Activated CD4-positive, alpha-beta T cell treated with anti-CD3 and anti-CD28 coated beads, Interleukin-2, amount 50 U/mL, for 1 hour (primary cell): ENCODE results near the gene PDGFRA.

Experiments used
- DNase-seq: peaks from one replicate; pipeline ENCODE4 v3.0.0-alpha.2; 2020

The PDGFRA gene

DNA sequence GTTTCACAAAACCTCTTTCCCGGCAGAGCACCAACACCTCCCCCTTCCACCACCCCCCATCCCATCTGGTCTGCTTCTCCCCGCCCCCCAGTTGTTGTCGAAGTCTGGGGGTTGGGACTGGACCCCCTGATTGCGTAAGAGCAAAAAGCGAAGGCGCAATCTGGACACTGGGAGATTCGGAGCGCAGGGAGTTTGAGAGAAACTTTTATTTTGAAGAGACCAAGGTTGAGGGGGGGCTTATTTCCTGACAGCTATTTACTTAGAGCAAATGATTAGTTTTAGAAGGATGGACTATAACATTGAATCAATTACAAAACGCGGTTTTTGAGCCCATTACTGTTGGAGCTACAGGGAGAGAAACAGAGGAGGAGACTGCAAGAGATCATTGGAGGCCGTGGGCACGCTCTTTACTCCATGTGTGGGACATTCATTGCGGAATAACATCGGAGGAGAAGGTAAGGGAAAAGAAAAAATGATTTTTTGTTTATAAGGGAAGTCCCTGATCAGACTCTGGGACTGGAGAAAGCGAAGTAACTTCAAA lies at the start of gene PDGFRA:
PDGFRA (plus strand) TSS at position 333 of the 541 bp plus-strand sequence. CDS start 29,476 bp downstream, outside the sequence.
- DNase-seq, result no peak

DNA sequence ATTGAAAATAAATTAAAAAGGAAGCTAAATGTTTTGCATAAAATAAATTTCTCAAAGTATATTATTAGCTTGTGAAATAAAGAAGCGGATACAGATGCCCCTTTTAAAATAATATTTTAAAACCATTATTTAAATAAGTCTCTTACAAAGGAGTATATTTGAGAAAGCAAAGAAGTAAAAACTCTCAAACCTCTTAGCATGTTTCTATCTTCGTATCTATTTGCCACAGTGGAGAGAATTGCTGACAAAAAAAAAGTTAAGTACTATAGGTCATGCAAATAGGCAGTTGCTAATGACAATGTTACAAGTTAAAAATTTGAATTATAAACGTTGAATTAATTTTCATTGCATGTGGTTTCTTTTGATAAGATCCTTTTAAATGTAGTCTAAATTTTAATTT lies 44.5 kb upstream of the PDGFRA start:
- no peak for DNase-seq

DNA sequence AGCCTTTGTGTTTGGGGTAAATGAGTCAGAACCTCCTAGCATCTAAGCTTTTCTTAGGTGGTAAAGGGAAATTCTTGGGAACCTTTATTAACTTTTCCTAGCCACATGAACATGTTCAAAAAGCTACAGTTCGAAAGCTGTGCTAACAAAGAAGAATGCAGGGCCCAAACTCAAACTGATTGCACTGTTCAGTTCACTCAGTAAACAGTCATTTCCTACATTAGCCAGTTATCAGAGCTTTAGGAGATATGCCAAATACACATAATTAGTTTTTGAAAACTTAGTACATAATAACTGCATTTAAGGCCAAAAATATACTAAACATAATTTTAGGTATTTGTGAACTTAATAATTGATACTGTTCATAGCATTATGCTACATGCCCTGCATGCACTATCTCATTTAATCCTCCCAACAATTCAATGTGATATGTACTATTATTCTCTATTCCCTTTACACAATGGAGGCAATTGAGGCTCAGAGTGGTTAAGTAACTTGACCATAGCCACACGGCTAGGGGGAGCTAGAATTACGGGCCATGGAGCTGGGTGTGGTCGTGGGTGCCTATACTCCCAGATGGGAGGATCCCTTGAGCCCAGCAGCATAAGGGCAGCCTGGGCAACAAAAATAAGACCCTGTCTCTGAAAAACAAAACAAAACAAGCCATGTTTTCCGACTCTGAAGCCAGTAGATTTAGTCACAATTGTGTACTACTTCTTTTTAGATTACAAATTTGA lies 43.9 kb upstream of the PDGFRA start:
- no peak for DNase-seq

DNA sequence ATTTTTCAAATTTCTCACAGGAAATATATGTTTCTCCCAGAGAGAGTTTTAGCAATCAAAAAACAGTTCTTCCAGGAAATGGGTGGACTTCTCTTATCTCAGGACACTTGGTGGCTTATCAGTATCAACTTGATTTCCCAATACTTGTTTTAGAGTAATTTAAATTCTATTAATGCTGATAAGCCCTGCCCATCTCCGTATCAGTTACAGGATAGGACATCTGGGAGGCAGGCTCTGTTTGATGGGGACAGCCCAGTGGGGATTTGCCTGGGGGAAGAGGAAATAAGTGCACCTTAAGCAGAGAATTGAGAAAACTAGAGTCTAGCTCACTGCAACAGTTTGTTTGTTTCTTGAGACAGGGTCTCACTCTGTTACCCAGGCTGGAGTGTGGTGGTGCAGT lies 43.2 kb upstream of the PDGFRA start:
- no peak for DNase-seq

DNA sequence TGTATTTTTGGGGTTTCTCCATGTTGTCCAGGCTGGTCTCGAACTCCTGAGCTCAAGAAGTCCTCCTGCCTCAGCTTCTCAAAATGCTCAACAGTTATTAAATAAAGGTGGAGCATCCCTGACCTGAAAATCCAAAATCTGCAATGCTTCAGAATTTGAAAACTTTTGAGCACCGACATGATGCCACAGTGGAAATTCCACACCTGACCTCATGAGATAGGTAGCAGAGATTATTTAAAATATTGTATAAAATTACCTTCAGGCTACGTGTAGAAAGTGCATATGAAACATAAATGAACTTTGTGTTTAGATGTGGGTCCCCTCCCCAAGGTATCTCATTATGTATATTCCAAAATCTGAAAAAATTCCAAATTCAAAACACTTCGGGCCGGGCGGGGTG lies 42.7 kb upstream of the PDGFRA start:
- DNase-seq, result no peak

DNA sequence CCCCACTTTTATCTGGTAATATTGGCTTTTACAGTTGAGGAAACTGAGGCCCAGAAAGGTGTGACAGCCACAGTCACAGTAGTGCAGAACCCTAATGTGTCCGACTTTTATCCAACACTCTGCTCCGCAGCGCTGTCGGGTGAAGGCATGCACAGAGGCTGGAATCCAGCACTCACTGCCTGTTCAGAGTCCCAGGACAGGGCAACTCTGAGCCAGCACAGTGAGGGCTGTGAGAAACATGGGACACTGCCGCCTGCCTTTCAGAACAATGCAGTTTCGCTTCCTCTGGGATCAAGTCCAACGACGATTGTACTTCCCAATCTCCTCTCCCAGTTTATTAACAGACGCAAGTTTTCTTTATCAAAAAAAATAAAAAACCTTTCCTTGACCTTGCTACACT lies 41.9 kb upstream of the PDGFRA start:
- DNase-seq, result no peak

DNA sequence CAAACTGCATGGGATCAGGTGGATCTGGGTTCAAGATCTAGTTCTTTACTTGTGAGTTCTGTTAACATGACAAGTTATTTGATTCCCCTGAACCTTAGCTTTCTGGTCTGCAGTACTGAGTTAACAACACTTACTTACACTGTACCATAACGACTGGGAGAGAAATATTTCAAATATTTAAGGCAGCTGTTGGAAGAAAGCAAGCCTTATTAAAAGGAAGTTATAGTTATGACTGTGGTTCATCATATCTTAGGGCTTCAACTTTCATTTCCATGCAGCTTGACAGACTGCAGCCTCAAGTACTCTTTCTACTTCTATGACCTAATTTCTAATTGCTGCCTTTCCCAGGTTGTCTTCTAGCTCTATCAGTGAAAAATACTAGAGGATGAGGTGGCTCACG lies 40.0 kb upstream of the PDGFRA start:
- DNase-seq, result no peak

DNA sequence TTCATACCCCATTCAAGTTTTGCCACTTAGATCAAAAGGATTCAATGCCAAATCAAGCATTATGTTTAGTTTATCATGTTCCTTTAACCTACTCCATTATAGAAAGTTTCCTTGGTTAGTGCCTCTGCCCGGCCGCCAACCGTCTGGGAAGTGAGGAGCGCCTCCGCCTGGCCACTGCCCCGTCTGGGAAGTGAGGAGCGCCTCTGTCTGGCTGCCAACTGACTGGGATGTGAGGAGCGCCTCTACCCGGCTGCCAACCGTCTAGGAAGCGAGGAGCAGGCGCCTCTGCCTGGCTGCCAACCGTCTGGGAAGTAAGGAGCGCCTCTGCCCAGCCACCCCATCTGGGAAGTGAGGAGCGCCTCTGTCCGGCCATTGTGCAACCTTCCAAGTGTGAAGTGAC lies 36.3 kb upstream of the PDGFRA start:
- DNase-seq, result no peak

DNA sequence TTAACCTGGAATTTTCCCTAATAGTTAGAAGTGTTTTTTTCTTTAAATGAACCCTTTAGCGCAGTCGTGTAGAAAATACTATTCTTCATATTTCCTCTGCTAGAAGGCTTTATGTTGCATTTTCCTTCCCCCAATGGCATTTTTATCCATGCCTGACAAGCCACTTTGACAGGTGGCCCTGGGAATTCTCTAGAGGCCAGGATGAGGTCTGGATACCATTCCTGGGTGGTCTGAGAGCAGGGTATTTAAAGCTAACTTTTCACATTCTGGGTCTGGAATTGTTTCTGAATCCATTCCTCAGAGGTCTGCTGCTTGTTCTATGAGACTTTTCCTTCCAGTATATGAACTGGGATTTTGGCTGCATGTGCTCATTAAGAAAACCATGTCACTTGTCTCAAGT lies 31.2 kb upstream of the PDGFRA start:
- DNase-seq, result no peak

DNA sequence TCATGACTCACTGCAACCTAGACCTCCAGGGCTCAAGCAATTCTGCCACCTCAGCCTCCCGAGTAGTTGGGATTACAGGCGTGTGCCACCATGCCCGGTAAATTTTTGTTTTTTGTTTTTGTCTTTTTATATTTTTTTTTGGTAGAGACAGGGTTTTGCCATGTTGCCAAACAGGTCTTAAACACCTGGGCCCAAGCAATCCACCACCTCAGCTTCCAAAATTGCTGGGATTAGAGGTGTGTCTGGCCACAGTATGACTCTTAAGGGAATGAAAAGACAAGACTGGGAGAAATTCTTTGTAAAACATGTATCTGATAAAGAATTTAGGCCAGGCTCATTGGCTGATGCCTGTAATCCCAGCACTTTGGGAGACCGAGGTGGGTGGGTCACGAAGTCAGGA lies 29.2 kb upstream of the PDGFRA start:
- DNase-seq, result no peak

DNA sequence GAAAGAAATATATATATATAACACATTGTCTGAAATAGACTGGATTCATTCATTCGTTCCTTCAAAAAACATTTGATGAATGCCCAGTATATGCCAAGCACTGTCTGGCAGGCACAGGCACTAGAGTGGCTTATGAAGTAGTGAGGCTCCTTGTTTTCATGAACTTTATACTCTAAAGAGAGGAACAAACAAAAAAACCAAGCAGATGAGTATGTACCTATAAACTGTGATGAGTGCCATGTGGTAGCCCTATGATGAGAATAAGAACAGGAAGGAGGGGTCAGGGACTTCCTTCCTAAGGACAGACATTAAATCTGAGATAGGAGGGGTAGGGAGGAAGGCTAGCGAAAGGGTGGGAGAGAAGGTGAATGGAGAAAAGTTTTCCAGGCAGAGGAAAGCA lies 19.5 kb upstream of the PDGFRA start:
- DNase-seq, result no peak

DNA sequence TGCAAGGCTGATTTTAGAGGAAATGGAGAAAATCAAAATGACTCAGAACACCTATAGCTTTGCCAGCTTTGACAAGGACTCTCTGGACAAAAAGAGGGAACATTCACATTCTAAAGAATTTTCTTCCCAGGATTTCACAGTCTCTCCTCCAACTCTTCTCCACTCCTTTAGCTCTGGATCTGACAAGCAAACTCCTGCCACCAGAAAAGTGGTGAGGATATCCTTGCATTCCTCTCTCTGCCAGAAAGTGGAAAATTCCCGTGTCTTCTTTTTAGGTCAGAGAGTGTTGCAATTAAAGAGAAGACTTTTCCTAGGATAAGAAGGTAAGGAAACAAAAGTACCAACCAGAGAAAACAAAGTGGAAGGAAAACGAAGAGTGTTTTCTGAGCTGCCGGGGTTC lies 16.1 kb upstream of the PDGFRA start:
- no peak for DNase-seq

DNA sequence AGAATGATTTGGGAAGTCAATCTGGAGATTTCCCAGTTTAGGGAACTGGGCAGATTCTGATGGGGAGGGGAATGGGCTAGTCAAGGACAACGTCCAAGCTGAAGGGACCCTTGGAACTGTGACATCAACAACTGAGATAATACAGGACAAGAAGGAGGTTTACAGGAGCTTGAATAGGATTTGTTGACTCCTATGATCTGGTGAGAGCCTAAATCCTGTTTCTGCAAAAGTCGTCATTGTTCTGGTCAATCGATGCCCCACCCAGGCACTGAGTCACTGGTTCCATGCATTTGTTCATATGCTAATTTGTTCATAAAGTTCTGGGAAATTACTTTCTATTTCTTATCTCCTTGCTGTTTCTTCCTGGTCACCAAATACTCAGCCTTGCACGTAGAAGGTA lies 15.3 kb upstream of the PDGFRA start:
- no peak for DNase-seq

DNA sequence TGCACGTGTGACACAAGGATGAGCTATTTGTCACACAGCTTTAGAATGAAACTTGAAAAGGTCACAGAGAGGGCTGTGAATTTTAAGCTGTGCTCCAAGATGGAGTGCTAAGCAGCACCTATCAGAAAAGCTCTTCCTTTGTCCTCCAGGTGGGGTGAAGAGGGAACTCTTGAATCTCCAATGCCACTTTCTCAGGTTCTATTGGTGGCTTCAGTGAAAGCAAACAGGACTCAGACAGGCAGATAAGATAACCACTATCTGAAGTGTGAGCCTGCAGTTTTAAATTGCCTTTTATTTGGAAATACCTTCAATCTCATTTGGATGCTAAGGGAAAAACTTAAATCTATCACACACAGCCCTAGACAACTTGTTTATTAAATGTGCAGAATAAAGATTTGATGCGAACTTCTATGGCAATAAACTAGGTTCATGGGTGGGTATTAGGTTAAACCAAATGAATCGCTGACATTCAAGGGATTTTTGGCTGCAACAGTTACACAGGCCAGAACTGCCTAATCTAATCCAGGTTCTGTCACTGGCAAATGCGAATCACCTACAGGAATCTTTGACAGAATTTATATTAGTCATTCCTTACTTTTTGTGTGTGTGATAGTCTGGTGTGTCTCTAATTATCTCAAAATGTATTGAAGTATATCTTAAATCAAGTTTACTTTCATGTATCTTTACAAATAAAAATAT lies 13.6 kb upstream of the PDGFRA start:
- DNase-seq, result no peak

DNA sequence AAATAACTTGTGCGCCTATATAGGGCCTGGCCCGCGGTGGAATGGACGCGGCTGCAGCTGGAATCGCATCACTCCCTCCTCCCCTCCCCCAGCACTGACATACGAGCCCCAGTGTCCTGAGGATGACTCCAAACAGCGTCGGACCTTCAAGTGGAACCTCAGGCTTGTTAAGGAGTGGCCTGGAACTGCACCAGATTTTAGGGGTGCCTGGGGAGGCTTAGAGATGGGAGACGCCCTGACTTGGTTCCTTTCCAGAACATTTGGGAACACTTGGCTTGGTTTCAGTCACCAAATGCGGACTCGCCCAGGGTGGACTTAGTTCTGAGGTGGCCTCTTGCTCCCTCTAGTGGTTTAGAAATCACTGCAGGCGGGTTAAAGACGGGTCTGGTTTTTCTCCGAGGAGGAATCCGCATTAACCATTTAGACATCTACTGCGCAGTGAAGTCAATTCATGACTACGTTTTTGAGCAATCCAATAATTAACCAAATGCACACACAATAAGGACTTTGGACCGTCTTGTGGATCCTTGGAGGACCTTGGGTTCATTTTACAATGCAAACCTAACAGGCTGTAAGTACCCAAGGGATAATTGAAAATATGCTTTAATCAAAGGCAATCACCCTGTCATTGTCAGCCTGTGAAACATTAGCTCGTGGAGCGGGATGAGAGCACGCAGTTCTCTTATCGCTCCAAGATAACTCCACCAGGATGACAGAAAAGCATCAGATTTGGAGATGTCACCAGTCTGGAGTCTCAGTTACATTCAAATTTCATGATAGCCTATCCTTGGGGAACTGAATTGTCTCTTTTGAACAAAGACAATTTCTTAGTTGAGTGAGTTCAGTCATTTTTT lies 11.2 kb upstream of the PDGFRA start:
- peak; percentile 47 for DNase-seq

DNA sequence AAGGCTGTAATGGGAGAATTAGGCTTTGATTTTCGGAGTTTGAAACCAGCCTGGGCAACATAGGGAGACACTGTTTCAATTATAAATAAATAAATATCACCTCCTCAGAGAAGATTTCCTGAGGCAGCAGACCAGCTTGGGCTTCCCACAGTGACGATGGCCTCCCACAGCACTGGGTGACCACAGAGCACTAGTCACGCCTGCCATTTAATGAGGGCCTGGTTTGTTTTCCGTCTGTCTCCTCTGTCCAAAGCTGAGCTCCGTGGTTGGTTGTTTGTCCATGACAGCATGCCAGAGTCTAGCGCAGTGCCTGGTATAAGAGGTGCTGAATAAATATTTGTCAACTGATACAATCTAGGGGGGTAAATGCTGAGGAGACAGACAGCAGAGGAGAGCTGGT lies 10.4 kb upstream of the PDGFRA start:
- DNase-seq, result no peak

DNA sequence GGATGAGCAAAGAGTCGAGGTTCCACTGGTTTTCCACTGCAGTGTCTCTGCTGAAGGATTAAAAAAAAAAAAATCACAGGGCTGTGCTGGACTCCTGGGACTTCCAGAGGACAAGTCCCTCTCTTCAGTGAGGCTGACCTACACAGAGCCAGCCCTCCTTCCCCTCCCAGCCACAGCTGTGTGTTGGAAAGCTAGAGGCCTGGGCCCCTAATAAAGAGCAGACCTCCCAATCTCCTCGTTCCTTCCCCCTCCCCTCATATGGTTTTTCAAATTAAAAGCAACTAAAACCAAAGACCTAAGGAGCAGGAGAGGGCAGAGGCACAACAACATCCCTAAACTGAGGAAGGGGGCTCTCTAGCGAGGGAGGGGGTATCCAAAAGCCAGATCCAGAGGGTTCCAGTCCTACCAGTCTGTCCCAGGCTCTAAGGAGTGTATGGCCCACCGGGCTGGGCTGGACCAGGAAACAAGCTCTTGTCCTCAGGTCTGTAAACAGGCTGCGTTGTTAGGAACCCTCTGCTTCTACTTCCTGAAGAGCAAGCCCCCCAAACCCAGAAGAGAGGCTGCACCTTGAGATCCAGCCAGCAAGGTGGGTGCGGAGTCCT lies 4.0 kb upstream of the PDGFRA start:
- DNase-seq, result no peak

DNA sequence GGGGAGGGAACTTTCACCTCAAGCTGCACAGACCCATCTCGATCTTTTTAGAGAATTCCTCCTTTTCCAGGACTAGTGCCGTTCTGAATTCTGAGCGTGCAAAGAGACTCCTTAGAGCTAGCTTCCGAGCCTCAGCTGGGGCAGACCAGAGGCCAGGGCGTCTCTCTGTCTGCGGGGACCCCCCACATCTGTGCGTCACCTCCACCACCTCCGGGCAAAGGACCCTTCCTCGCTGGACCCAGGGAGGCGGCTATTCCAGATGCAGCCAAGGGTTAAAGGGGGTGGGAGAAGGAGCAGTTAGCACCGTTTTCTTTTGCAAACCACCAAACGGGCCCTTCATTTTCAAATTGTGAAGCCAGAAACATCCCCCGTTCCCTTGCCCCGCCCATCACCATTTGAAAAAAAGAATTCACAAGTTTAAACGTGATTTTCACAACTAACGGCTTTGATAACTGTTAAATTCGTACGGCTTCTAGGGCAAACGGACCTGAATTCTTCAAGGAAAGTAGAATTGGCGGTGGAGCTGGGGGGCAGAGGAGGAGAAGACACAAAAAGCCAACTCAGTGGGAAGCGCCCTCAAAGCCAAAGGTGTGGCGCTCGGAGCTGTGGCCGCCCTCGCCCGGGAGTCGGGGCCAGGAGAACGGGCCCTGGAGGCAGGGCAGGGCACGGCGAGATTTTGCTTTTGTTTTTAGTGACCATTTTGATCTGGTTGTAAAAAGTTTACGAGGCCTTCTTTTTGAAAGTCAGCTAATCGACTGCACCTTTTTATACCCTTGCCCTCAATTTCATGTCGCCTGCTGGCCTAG lies 3.3 kb upstream of the PDGFRA start:
- DNase-seq, result no peak

DNA sequence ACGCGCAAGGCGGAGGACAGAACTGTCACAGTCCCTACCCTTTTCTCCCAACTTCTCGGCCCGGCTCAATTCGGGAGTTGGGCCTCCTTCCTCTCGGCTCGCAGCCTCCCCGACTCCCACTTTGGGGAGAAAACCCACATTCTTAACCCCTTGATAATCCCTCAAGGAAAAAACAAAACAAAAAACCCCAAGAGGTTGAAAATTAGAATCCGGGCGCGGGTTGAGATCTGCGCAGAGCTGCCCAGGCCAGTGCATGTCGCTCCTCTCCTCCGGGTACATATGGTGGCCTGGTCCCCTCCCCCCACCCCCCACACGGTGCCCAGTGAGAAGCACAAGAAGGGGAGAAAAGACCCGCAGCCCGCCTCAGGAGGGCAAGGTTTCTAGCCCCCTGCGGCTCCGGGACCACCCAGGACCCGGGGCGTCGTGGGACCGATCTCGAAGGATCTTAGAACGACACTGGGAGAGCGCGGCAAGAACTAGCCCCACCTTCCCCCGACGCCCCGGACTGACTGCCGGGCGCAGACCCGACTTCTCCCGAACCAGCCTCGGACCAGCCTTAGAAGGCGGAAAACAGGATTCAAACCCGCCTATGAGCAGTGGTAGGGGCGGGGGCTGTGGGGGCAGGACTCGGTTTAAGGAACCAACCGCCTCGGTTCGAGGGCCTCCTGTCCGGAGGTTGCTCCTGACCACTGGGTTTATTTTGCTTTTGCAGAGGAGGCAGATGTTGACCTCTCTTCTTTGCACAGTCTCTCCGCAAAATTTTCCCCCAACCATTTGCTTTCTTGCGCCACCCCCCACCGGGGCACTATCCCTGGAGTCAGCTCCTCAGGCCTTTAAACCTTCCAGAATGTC lies 2.5 kb upstream of the PDGFRA start:
- DNase-seq, result no peak

DNA sequence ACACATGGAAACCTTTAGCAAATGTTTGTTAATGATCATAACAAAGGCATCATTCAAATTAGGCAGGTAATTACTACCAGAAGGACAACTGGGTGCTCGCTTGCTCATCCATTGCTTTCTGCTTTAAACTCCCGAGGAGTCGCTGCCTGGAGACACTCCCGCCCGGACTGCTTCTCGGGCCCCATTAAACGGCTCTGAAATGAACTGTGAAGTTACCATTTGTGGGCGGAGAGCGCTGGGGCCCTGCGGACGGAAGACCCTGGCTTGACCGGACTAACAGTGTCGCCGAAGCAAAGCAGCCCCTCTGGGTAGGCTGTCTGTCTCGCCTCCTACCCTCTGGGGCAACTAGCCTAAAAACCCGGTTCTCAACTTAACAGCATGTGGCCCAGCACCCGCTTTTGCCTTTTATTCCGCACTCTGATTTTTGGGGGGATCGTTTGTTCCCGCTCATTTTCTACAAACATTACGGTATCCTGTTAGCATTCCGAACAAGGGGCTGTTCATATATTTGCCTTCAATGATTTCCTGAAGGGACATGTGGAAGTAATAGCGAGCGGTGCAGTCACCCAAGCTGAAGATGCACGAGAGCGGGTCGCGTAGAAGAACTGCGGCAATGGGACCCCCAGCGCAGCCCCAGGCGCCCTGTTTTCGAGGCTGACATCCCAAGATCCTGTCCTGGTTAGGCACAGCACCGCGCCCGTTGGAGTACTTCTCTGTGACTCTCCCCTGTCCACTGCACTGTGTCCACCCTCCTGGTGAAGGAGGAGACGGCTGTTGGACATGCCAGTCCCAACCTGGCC lies 1.6 kb upstream of the PDGFRA start:
- DNase-seq, result no peak
